NOMO-1 (cell line): ENCODE measurements around the gene TLE4.
"Not testable (repeated sequence)": the region's sequence is repeated elsewhere in the genome, so short reads cannot be mapped to it uniquely, and the experiment has no call there.

Experiments
- DNase-seq, 2 experiments: peaks; one replicate each; lab custom pipeline; 2025; ENCODE audit not compliant: unreplicated experiment in 2 of 2; lab: John Stamatoyannopoulos, UW

The TLE4 gene

DNA sequence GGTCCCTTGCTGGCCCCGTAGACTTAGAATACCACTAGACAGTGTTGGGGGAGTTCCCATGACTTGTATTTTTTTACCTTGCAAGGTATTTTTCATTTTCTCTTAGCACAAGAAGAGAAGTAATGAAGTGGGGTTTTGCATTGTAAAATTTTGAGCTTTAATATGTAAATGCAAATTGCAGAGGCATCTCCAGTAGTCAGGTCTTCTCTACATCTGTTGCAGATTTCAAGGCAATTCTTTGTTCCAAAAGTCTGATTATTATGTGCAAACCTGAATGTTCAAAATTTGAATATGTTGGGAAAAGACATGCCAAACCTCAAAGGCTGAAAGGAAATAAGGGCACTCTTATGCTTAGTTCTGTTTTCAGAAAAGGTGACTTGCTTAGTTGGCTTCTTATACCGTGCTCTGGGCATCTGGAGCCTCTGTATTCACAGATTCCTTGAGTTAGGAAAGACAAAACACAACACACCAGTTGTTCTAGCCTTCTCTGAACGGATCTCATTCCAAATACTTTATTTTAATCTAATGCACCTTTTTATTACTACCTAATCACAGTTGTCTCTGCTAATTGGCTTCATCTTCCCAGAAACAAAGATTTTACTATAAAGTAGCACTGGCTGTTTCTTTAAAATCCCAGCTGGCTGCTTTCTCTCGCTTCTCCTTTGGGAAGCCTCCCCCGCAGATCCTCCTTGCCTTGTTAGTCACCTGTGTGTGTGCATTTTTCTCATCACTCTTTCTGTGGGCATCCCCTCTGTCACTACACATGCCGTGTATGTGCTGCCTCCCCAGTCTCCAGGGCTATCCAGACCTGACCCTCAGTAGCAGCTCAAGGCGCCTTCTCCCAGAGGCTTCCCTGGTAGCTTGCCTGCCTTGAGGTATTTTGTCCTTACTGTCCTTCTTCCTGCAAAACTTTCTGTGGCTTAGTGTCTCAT lies 138.2 kb downstream of the TLE4 start:
- DNase-seq = no peak

- no peak for DNase-seq
Observed at GRCh38 chr9:79711874-79712273, 140.1 kb downstream of the TLE4 start.

DNA sequence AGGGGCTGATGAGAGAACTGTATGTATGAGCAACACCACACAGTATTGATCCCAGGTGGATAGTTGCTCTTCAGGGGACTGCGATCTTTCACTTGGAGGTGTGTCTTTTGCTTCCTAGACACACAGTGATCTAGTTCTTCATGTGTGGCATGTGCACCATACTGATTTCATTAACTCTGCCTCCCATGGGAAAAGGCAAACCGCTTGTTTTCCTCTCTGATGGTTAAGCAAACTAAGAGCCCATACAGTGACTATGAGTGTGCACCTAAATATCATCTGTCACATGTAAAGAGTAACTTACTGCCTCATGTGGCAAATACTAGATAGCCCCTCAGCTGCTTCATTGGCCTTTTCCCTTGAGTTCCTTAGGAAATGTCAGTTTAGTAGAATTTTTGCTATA lies 147.3 kb downstream of the TLE4 start:
- no peak for DNase-seq

DNA sequence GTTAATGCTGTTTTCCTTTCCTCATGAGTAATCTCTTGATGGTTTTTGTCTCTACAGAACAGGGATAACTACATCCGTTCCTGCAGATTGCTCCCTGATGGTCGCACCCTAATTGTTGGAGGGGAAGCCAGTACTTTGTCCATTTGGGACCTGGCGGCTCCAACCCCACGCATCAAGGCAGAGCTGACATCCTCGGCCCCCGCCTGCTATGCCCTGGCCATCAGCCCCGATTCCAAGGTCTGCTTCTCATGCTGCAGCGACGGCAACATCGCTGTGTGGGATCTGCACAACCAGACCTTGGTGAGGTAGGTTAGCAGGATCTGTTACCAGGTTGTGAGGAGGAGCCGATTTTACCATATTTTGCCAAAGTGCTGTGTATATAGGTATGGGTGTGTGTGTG lies 148.2 kb downstream of the TLE4 start:
- DNase-seq = no peak

DNA sequence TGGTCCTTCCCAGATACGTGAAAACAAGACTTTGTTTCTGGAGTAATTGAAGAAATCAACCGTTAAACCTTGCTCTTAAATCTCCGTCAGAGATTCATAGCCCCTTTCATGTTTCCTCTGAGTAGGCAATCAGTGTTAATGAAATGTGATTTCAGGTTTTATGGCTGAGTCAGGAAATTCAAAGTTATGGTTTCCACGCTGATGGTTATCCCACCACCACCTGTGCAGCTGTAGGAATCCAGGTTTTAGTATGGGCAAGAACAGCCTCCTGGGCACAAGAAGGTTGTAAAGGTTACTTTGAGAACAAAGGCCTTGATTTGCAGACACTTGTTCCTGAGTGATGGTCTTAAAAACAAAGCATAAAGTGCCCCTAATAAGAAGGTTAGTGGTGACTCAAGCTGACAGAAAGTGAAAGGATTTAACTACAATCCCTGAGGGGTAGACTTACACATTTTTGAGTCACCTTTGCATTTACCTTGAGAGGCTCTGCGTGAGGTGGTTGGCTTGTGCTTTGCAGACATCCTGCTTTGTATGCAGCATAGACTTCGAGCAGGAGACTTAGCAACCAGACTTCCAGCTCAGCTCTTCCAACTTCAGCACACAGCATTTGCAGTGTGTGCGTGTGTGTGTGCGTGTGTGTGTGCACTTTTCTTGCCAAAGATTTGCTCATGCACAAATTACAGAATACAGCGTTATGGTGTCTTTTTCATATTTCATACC lies 159.6 kb downstream of the TLE4 start:
- no peak for DNase-seq

DNA sequence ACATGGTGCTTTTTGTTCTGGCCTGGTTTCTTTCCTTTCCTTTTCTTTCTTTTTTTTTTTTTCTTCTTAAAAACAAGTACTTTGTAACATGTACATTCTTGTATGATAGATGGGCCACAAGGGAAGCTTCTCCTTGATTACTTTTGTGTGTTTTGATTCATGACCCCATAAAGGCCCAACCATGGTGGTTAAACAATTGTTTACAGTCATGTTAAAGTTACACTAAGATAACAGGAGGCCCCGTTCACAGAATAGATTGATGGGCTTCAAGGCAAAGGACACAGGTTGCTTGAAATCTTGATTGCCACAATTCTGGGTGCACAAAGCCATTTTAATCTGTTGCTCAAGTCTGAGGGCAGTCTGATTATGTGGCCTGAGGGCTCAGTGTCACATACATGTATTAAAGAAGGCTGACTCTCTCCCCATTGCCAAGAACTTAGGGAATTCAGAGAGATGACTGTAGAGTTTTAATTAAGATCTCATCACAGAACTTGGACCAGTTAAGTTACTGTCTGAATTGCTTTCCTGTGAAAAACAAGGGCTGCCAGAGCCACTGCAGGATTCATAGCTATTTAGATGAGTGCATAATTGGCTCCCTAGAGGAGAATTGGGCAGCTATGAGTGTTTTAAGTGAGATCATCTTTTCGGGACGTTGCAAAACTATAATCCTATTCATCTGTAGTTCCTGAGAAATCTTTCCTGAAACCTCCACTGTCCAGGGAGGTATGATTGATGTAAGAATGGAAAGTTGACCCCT lies 163.4 kb downstream of the TLE4 start:
- no peak for DNase-seq

GRCh38 chr9:79736051-79736450 lies 164.3 kb downstream of the TLE4 start:
- no peak for DNase-seq

- no peak for DNase-seq
Observed at GRCh38 chr9:79741381-79741780, 169.6 kb downstream of the TLE4 start.

DNA sequence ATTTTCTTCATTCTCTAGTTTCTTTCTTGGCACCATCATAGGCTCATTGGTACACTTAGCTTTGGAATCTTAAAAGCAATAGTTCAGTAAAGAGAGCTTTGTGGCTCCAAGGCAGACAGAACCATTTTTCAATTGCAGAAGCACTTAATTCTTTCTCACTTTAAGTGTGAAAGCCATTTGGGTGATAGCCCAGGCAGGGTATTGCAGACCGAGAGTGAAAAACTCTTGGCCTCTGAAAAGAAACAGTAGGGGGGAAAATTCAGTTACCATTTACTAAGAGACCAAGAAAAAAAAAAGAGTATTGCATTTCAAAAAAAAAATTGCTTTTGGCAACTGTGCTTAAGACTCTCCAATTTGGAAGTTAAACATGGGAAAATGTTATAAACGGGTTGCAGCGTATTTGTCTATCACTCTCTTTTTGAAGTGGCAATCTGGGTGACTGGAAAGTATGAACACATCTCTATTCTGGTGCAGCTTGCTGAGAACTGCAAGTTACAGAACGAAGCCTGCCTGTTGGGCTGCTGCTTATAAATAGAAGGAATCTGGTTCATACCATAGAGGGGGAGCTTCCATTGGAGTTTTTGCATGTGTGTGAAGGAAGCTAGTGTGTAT lies 170.5 kb downstream of the TLE4 start:
- DNase-seq = no peak

DNA sequence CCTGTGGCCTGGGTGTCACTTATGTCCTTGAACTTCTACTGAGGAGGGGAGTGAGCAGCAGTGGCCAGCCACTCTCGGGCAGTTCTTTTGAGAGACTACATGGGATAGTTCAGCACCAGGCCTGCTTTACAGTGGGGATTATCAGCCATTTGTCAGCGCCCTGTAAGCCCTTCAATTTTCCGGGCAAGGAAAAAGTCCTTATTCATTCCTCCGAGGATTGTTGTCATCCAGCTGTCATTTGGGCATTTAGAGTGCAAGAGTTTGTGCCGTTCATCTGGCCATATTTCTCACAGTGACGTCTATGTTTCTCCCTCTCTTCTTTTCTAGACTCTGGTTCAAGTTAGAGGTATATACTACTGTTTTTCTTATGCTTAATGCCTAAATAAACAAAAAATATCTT lies 172.8 kb downstream of the TLE4 start:
- no peak for DNase-seq

DNA sequence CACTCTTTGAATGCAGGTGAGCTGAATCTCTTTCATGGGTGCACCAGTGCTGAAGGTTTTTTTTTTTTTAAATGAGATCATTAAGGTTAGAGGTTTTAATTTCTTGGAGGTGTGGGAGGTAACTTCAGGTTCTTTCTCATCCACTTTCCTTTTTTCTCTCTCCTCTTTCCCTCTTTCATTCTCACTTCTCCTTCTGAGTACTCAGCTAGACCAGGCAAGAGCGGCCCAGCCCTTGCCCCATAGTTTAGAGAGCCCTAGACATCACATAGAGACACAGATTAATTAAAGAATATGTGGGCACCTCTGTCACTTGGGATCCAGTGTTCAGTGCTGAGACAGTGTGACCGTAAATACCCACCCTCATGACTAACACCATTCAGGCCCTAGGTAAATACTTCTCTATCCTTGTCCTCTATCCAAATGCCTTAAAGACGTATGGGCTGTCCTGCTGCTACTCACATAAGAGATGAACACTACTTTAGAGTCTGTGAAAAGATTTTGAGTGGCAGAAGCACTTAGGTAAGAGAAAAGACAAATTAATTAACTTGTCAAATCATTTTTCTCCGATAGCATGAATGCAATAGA lies 174.1 kb downstream of the TLE4 start:
- DNase-seq = no peak

DNA sequence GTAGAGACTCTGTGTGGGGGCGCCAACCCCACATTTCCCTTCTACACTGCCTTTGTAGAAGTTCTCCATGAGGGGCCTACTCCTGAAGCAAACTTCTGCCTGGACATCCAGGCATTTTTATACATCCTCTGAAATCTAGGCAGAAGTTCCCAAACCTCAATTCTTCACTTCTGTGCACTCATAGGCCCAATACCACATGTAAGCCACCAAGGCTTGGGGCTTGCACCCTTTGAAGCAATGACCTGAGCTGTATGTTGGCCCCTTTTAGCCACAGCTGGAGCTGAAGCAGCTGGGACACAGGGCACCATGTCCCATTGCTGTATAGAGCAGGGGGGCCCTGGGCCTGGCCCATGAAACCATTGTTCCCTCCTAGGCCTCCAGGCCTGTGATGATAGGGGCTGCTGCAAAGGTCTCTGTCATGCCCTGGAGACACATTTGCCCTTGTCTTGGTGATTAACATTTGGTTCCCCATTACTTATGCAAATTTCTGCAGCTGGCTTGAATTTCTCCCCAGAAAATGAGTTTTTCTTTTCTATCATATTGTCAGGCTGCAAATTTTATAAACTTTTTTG lies 180.2 kb downstream of the TLE4 start:
- not testable (repeated sequence) for DNase-seq

DNA sequence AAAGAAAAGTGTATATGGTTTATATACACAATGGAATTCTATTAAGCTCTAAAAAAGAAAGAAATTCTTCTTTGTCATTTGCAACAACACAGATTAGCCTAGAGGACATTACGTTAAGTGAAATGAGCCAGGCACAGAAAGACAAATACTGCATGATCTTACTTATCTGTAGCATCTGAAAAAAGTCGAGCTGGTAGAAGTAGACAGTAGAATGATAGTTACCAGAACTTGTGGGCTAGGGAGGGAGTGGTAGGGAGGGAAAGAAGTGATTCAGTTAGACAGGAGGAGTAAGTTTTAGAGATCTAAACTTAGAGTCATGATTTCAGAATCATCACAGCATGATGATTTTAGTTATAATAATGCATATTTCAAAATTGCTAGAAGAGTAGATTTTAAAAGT lies 184.6 kb downstream of the TLE4 start:
- DNase-seq = no peak

DNA sequence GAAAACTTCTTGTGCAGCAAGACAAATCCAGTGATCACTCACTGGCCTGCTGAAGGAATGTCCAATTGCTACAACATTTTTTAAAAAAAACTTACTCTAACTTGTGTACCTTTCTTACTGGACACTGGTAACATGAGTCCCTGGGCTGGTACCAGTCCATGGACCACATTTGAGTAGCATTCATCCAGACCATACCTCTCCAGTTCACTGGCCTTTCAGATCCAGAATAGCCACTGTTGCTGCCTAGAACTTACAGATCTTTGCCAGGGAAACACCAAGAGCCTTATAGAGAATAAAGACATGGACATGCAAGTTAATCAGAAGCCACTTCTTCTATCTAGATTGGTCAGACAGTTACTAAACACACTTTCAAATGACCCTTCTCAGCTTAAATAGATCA lies 185.3 kb downstream of the TLE4 start:
- DNase-seq = no peak

GRCh38 chr9:79757881-79758669 lies 186.3 kb downstream of the TLE4 start:
- no peak for DNase-seq

GRCh38 chr9:79759460-79759859 lies 187.7 kb downstream of the TLE4 start:
- no peak for DNase-seq

DNA sequence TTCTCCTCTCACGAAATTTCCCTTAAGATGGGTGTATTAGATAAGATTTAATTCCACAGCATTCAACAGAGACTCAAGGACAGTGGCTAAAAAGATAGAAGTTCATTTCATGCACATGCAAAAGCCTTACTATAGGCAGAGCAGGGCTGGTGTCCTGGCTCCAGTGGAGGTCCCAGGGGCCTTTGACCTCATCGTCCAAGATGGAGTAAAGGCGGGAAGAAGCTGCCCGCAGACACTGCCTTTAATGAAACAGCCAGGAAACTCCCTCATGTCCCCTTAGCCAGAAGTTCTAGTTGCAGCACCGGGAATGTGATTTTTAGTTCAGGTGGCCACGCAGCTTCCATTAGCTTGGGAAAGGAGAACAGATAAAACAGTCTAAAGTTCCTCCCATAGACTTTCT lies 190.3 kb downstream of the TLE4 start:
- no peak for DNase-seq

- DNase-seq = no peak
Observed at GRCh38 chr9:79763671-79764285, 192.0 kb downstream of the TLE4 start.

GRCh38 chr9:79764374-79764773 lies 192.6 kb downstream of the TLE4 start:
- no peak for DNase-seq
